ENCODE measurements around the gene MICAL1.
A peak's percentile ranks its signal among the peaks of the same experiment; 100 is the strongest.

MICAL1 gene

GRCh38 chr6:109455437-109456110 lies at the start of gene MICAL1:
Gene MICAL1 (minus strand): TSS chr6:109455772. CDS start chr6:109454196, 1,576 bp downstream.
- Histone ChIP-seq H3K4me1 (peaks cover 19% of the 10 kb centered on the region), H3K4me3 (peak within 1 kb of the TSS; percentile 68), H3K36me3 (replicated peaks) (no peaks in the 10 kb centered on the region; the same call in 1 of the 2 replicates), H3K9me3 (no peaks in the 10 kb centered on the region), H3K27me3 (ENCODE audit: low read depth) (no peaks in the 10 kb centered on the region)
- in situ Hi-C loops (cut with MboI; ENCODE audit: low sequenced_read_pairs): no loop called here
- DNase-seq (ENCODE audit: low spot score in 2 of 2): peak; percentile 59 to 82

DNA sequence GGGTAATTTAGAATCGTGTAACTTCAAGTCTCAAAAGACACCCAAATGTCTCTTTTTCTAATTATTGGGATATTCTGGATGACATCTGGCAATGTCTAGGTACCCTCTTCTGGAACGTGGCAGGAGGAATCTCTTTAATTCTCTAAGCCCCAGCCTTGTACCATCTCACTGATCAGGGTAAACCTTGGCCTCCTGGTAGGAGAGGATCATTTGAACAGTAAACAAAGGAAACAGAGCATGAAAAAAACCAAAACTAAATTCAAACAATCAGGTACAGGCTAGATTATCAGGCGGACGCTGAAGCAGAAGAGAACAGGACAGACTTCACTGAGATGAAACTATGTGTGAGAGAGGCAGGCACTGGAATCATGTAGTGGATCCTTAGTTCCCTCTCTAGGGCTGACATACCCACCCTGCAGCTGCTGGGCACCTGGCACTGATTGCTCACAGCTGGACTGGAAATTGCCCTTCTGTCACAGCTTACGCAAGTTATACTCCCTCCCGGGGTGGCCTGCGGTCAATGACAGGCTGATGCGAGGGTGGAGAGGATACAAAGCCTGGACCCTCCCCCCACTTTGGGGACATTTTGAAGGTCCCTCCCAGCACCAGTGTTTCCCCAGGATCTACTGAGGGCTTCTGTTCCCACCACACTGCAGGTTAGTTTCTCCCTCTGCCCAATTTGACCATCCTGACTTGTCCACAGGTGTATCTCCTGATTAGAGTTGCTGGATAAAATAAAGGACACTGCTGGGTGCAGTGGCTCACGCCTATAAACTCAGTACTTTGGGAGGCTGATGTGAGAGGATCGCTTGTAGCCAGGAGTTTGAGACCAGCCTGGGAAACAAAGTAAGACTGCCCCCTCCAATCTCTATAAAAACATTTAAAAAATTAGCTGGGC lies 48.0 kb upstream of the MICAL1 start:
- DNase-seq (ENCODE audit: low spot score in 2 of 2): no peak
- in situ Hi-C loops (cut with MboI; ENCODE audit: low sequenced_read_pairs): no loop called here
- no peaks in the 10 kb centered on the region for H3K36me3 ChIP-seq (replicated peaks)
- H3K4me1 ChIP-seq: peaks cover 14% of the 10 kb centered on the region
- peaks cover 8% of the 10 kb centered on the region for H3K27me3 ChIP-seq (ENCODE audit: low read depth)
- no peak overlapping the region for H3K4me3 ChIP-seq
- H3K9me3 ChIP-seq: no peaks in the 10 kb centered on the region

GRCh38 chr6:109498936-109499335 lies 43.4 kb upstream of the MICAL1 start:
- H3K36me3 ChIP-seq (replicated peaks): no peaks in the 10 kb centered on the region
- no peak overlapping the region for H3K4me3 ChIP-seq
- DNase-seq (ENCODE audit: low spot score in 2 of 2): no peak
- peaks cover 13% of the 10 kb centered on the region for H3K27me3 ChIP-seq (ENCODE audit: low read depth)
- H3K4me1 ChIP-seq: no peaks in the 10 kb centered on the region
- no peaks in the 10 kb centered on the region for H3K9me3 ChIP-seq
- in situ Hi-C loops (cut with MboI; ENCODE audit: low sequenced_read_pairs): no loop called here

GRCh38 chr6:109498052-109498451 lies 42.5 kb upstream of the MICAL1 start:
- DNase-seq (ENCODE audit: low spot score in 2 of 2): no peak
- no peaks in the 10 kb centered on the region for H3K36me3 ChIP-seq (replicated peaks)
- H3K9me3 ChIP-seq: no peaks in the 10 kb centered on the region
- H3K4me3 ChIP-seq: no peak overlapping the region
- H3K4me1 ChIP-seq: no peaks in the 10 kb centered on the region
- in situ Hi-C loops (cut with MboI; ENCODE audit: low sequenced_read_pairs): no loop called here
- H3K27me3 ChIP-seq (ENCODE audit: low read depth): peaks cover 17% of the 10 kb centered on the region

- in situ Hi-C loops (cut with MboI; ENCODE audit: low sequenced_read_pairs): no loop called here
- no peak overlapping the region for H3K4me3 ChIP-seq
Observed at GRCh38 chr6:109496036-109496772, 40.6 kb upstream of the MICAL1 start.

DNA sequence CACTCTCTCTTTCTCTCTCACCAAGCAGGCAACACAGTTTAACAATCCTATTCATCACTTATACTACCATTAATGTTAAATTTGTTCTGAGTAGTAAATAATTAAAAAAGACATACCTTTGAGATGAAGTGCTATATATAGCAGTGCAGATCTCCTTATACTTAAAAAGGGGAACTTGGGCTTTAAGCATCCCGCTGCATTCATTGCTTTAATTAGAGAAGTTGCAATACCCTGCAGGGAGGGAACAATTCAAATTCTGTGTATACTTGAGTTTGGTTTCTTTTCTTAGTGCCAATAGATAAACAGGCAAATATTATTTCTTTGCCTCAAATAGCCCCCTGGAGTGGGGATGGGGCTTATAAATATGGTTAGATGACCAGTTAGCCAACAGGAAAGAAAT lies 38.3 kb upstream of the MICAL1 start:
- H3K4me1 ChIP-seq: no peaks in the 10 kb centered on the region
- peaks cover 15% of the 10 kb centered on the region for H3K27me3 ChIP-seq (ENCODE audit: low read depth)
- H3K36me3 ChIP-seq (replicated peaks): no peaks in the 10 kb centered on the region
- H3K4me3 ChIP-seq: no peak overlapping the region
- H3K9me3 ChIP-seq: no peaks in the 10 kb centered on the region
- in situ Hi-C loops (cut with MboI; ENCODE audit: low sequenced_read_pairs): no loop called here
- no peak for DNase-seq (ENCODE audit: low spot score in 2 of 2)

More at GRCh38 chr6:109496036-109496772, 40.6 kb upstream of the MICAL1 start:
- Histone ChIP-seq H3K27me3 (ENCODE audit: low read depth) (peaks cover 15% of the 10 kb centered on the region), H3K9me3 (no peaks in the 10 kb centered on the region), H3K36me3 (replicated peaks) (no peaks in the 10 kb centered on the region), H3K4me1 (no peaks in the 10 kb centered on the region)
- DNase-seq (ENCODE audit: low spot score in 2 of 2): no peak

DNA sequence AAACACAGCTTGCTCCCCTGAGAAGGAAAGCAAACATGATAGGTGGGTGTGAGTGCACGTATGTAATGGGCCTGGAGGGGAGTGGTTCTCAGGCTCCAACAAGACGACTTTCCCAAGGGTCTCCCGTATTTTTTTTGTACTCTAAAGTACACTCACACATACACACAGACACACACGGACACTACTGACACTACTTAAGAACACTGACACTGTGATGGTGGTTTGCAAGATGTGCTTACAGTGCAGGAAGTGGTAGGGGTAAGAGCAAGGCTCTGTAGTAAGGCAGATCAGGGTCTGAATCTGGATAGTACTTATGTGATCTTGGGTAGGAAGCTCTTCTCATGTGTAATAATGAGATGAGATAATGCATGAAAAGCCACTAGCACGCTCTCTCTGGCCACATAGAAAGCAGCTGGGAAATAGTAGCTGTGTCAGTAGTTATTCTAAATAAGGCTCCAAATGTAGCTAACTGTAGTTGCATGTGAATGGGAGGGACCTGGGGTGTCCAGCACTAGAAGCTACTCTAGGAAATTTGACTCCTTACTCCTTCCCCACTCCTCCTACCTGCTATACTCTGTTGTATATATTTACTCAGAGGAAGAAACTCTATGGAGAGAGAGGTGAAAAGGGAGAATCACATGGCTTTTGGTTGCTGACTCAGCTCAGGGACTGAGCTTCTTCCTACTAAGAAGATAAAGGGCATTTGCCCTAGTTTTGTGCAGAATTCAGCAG lies 35.8 kb upstream of the MICAL1 start:
- DNase-seq (ENCODE audit: low spot score in 2 of 2): no peak
- Histone ChIP-seq H3K36me3 (replicated peaks) (no peaks in the 10 kb centered on the region), H3K27me3 (ENCODE audit: low read depth) (peaks cover 15% of the 10 kb centered on the region), H3K4me3 (no peak overlapping the region), H3K9me3 (no peaks in the 10 kb centered on the region), H3K4me1 (no peaks in the 10 kb centered on the region)
- in situ Hi-C loops (cut with MboI; ENCODE audit: low sequenced_read_pairs): no loop called here

- H3K4me1 ChIP-seq: no peaks in the 10 kb centered on the region
- no peak overlapping the region for H3K4me3 ChIP-seq
- in situ Hi-C loops (cut with MboI; ENCODE audit: low sequenced_read_pairs): no loop called here
- DNase-seq (ENCODE audit: low spot score in 2 of 2): no peak
- peaks cover 15% of the 10 kb centered on the region for H3K27me3 ChIP-seq (ENCODE audit: low read depth)
- H3K36me3 ChIP-seq (replicated peaks): no peaks in the 10 kb centered on the region
- no peaks in the 10 kb centered on the region for H3K9me3 ChIP-seq
Observed at GRCh38 chr6:109490713-109491112, 35.1 kb upstream of the MICAL1 start.

DNA sequence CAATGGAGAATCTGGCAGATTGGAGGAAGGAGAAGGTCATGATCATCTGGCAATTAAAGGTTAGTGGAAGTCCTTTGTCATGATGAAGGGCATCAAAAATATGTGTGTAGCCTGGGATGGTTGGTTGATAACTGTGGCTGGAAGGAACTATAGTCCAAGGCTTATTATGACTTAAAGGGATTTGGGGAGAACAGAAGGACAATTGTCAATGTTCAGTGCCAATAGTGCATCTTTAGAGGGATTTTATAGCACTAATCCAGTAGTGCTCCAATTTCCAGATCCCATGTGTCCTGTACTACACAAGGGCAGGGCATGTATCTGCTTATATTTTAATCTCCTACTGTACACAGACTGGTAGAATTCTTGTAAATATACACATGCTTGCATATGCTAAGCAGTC lies 32.4 kb upstream of the MICAL1 start:
- Histone ChIP-seq H3K36me3 (replicated peaks) (no peaks in the 10 kb centered on the region), H3K9me3 (no peaks in the 10 kb centered on the region), H3K4me3 (no peak overlapping the region), H3K27me3 (ENCODE audit: low read depth) (no peaks in the 10 kb centered on the region), H3K4me1 (peaks cover 4% of the 10 kb centered on the region)
- in situ Hi-C loops (cut with MboI; ENCODE audit: low sequenced_read_pairs): no loop called here
- DNase-seq (ENCODE audit: low spot score in 2 of 2): no peak

DNA sequence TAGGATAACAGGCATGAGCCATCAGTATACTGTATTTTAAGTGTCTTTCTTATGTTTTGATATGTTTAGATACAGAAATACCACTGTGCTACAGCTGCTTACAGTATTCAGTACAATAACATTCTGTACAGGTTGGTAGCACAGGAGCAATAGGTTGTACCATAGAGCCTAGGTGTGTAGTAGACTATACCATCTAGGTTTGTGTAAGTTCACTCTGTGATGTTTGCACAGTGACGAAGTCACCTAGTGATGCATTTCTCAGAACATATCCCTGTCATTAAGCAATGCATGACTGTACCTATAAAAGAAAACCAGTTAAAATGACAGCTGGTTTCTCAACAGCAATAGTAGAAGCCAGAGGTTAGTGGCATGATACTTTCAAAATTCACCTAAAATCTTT lies 30.5 kb upstream of the MICAL1 start:
- Histone ChIP-seq H3K27me3 (ENCODE audit: low read depth) (no peaks in the 10 kb centered on the region), H3K4me1 (peaks cover 13% of the 10 kb centered on the region), H3K4me3 (no peak overlapping the region), H3K36me3 (replicated peaks) (peaks cover 14% of the 10 kb centered on the region), H3K9me3 (no peaks in the 10 kb centered on the region)
- in situ Hi-C loops (cut with MboI; ENCODE audit: low sequenced_read_pairs): no loop called here
- DNase-seq (ENCODE audit: low spot score in 2 of 2): no peak

- Histone ChIP-seq H3K4me3 (no peak overlapping the region), H3K9me3 (no peaks in the 10 kb centered on the region), H3K36me3 (replicated peaks) (peaks cover 21% of the 10 kb centered on the region), H3K27me3 (ENCODE audit: low read depth) (no peaks in the 10 kb centered on the region), H3K4me1 (peaks cover 20% of the 10 kb centered on the region)
- DNase-seq (ENCODE audit: low spot score in 2 of 2): no peak
- in situ Hi-C loops (cut with MboI; ENCODE audit: low sequenced_read_pairs): no loop called here
Observed at GRCh38 chr6:109485266-109485935, 29.8 kb upstream of the MICAL1 start.

- Histone ChIP-seq H3K27me3 (ENCODE audit: low read depth) (no peaks in the 10 kb centered on the region), H3K36me3 (replicated peaks) (peaks cover 31% of the 10 kb centered on the region), H3K4me1 (peaks cover 30% of the 10 kb centered on the region), H3K9me3 (no peaks in the 10 kb centered on the region), H3K4me3 (no peak overlapping the region)
- DNase-seq (ENCODE audit: low spot score in 2 of 2): no peak
- in situ Hi-C loops (cut with MboI; ENCODE audit: low sequenced_read_pairs): no loop called here
Observed at GRCh38 chr6:109484122-109484521, 28.6 kb upstream of the MICAL1 start.

GRCh38 chr6:109483735-109484057 lies 28.1 kb upstream of the MICAL1 start:
- in situ Hi-C loops (cut with MboI; ENCODE audit: low sequenced_read_pairs): no loop called here
- H3K4me1 ChIP-seq: peaks cover 35% of the 10 kb centered on the region
- DNase-seq (ENCODE audit: low spot score in 2 of 2): no peak
- no peaks in the 10 kb centered on the region for H3K9me3 ChIP-seq
- no peaks in the 10 kb centered on the region for H3K27me3 ChIP-seq (ENCODE audit: low read depth)
- H3K4me3 ChIP-seq: peak overlapping the region; percentile 28
- H3K36me3 ChIP-seq (replicated peaks): peaks cover 34% of the 10 kb centered on the region
